ENCODE results near the gene TRPM1.
"Not testable (repeated sequence)": the region's sequence is repeated elsewhere in the genome, so short reads cannot be mapped to it uniquely, and the experiment has no call there.

The TRPM1 gene

DNA sequence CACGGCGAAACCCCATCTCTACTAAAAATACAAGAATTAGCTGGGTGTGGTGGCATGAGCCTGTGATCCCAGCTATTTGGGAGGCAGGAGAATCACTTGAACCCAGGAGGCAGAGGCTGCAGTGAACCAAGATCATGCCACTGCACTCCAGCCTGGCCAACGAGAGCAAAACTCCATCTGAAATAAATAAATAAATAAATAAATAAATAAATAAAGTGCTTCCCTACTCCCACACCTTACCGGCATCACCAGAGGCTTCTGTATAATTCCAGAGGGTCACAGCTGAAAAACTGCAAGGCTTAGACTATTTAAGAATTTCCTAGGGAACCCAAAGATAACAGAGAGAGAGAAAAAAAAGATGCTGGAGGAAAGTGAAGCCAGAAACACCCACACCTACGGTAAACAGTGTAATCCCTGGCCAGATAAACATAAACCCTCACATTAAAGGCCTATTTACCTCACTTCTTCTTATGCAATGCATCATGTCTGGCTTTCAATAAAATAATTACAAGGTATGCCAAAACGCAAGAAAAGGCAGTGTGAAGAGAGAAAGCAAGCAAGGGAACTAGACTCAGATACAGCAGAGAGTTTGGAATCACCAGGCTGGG lies 15.0 kb upstream of the TRPM1 start:
- no peak for DNase-seq

DNA sequence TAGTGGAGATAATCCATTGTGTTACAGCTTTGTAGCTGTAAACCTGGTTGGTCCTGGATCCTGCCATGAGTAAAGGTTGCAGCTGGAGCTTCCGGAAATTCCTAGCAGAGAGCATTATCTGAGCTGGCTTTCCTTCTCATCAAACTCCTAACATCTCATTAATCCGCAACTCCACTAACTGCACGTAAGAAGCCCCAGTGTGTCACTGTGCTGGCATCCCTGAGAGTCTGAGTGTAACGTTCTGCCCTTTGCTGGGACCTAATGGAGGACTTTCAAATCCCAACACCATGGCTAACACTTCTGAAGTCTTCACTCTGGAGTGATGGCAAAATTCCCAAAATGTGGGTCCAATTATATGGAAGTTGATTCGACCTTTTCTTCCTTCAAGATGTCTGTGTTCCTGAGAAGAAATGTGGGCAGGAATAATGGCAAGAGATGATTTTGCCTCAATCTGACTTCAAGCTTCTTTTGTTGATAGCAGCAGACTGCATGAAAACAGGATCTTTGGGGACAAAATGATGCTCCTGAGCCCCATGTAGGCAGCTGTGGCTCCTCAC lies 9.6 kb upstream of the TRPM1 start:
- DNase-seq: no peak

DNA sequence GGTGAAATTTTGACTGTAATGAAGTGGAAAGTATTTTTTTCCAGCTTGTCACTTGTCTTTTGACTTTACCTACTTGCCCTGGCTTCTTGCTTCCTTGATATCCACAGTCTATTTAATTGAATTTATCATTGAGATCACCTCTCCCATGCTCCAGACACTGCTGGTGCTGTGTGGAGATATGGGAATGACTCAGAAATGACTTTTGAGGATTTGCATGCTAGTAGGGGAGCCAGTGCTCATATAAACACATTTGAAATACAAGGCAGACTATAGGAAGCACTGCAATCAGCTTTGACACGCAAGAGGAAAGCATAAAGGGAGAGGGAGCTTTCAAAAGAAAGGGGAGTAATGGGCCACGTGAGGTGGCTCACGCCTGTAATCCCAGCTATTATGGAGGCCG lies 7.3 kb upstream of the TRPM1 start:
- no peak for DNase-seq

DNA sequence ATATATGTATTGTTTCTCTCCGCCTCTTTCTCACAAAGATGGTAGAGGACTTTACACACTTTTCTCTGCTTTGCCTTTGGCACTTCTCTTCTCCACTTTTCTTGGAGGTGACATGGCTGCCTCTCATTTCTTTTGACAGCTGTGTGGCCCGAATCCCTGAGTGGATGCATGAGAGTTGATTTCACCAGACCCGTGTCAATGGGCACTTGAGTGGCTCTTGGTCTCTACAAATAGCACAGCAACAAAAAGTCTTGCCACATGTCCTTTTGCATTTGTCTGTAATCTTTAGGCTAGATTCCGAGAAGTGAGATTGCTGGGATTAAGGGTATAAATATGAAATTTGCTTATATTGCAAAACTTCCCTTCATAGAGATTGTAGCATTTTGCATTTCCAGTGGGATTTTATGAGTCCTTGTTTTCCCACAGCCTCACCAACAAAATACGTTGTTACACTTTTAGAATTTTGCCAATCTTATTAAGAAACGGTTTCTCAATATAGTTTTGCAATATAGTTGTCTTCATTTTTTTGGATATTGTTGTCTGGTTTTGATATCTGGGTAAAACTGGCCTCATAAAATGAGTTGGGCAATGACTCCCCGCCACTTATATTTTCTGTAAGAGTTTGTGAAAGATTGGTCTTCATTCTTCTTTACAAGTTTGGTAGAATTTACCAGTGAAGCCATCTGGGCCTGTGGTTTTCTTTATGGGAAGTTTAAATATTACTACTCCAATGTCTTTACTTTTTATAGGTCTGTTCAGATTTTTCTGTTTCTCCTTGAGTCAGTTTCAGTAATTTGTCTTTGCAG lies 5.2 kb upstream of the TRPM1 start:
- DNase-seq: no peak

DNA sequence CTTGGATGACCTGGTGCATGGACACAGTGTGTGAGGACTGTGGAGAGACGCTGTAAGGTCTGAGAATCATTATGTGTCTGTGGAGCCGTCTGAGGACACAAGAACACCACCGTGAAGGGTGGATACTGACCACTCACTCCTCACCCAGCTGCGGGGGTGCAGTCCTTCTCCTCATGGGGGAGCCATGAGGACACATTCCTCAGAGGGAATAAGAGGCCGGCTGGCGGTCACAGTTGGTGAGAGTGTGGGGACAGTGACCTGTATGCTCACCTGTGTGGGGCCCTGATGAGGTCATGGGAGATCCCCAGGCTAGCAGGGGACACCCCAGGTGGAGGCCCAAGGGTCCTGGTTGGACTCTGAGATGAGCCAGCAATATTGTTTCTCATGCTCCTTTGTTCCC lies 2.5 kb upstream of the TRPM1 start:
- DNase-seq: no peak

DNA sequence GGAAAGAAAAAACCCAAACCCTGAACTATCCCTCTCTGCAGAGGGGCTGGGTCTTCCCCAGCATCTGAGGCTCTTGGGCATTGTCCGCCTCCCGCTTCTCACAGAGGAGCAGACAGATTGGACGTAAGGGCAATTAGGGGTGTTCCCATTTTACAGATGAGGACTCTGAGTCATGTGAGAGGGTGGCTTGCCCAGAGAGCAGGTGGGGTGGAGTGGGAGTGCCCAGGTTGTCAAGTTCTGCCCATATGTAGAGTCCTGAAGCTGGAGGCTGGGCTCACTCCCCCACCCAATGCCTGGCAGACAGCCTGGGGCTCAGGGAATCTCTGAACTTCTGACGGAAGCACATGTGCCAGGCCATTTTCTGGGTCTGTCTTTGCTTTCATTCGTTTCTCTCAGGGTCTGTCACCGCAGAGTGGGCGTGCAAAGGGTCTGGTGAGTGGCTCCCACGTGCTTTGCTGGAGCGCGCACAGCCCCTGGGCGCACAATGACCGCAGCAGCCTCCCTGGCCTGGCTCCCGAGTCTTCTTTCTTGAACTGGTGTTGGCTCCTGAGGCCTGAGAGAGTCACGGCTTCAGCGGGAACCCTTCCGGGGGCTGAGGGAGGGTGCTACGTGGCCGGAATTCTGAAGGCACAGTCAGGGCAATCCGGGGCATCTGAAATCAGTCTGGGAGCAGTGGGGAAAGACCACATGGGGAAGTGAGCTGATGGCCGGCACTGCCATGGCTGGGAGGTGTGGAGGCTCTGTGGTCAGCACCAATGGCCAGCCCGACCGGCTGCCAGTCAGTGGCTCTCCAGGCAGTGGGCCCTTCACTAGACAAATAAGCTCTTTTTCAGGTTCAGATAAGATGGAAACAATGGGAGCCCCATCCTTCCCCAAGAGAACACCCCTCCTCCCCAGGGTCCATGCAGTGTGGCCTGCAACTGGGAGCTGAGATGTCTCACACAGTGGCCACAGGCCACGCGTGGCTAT lies 1.1 kb upstream of the TRPM1 start:
- DNase-seq: no peak

DNA sequence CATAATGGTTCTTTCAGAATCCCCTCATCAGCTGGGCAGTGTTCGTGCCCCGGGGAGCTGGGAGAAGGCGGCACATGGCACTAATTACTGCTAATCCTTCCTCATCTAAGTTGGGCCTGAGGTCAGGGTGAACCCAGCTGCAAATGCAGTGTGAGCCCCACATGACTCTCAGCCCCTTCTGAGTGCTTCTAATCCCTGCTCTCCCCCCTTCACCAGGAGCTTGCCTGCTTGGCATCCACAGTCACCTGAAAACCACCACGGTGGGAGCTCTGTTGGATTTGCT lies 455 bp upstream of the TRPM1 start:
- no peak for DNase-seq

DNA sequence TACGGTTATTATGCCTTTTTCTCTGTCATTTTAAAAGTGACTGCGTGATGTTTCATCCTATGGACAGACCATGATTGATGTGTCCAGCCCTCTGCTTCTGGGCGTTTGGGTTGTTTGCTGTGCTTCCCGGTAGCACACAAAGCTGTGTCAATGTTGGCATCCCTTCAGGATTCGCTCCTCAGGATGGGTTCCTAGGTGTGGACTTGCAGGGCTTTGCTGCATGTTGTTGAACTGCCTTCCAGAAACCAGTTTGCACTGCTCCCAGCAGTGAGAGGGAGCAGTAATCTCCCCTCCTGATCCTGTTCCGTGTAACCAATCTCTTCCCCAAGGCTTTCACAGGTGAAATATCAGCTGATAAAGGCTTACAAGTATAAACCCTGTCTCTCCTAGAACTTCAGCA lies 787 bp downstream of the TRPM1 start:
- DNase-seq: no peak

DNA sequence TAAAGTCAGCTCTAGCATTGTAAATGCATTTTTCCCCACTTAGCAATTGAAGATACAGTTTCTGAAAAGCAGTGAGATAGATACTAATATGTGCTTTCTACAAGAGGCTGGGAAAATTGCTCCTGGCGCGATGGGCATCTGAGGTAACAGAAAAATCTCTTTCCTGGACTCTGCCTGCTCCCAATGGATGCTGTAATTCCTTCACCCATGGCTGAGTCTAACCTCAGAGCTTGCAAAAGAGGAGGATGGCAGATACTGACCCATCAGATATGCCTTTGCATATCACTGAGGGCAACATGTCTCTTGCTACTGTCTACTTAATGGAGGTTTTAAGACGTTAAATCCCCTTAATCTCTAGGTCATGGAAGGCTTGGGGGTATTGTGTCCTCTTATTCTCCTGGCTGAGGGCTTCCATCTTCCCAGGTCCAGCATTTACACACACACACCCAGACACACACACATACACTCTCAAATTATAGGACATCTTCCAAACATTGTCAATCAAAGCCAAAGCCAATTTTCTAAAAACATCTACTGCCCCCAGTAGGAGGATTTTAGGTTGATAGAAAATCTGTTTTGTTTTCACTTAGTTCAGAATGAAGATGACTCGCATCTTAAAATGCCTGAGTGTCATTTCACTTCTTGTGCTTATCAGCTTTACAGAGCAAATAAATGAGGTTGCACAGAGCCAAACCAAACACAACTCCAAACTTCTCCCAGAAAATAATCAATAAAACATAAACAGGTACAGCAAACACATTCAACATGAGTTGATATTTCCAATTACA lies 2.4 kb downstream of the TRPM1 start:
- DNase-seq: no peak

DNA sequence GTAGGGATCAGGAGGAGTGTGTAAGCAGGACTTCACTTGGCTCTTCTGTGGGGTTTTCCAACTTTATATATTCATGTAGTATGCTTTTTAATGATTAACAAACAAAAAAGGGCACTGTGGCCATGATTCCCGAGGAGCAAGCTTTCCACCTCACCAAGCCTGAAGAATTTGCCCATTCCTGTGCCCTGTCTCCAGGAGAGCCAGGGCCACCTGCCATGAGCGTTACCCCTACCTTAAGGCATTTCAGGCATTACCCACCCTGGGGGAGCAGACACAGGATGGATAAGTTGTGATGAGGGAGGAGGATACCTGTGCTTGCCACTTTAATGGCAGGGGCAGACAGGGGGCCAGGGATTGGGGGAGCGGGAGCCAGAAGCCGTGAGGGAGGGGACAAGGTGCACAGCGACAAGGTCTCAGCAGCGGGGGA lies 3.0 kb downstream of the TRPM1 start:
- no peak for DNase-seq

DNA sequence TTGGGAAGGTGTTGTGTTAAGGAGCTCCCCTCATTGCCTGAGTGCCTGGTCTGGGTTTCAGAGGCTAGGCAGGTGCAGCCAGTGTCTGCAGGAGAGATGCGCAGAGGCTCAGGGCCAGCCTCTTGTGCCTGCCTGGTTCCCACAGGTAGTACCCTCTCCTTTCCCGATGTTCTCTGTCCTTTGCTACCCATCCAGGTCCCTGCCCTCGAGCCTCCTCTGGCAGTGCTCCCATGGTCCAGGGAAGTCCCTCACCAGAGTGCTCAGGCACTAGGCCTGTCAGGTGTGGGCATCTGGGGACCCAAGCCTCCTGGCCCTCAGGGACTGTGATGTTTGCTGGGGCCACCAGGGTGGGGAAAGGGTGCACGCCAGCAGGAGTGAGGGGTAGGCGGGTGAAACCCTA lies 5.0 kb downstream of the TRPM1 start:
- no peak for DNase-seq

DNA sequence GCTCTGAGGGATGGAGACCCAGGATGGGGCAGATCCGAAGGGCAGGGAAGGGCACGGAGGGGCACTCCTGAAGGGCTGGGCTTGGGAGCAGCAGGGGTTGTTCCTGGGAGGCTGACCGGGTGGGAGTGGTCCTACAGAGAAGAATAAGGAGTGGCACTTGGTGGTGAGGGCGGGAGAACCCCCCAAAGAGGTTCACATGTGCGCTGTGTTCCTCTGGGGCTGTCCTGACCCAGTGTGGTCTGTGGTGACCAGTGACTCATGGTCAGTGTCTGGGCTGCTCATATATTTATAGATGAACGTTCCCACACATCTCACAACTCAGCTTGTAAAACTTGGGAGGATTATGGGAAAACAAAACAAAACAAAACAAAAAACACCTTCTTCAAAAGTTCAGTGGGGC lies 10.0 kb downstream of the TRPM1 start:
- DNase-seq: no peak

DNA sequence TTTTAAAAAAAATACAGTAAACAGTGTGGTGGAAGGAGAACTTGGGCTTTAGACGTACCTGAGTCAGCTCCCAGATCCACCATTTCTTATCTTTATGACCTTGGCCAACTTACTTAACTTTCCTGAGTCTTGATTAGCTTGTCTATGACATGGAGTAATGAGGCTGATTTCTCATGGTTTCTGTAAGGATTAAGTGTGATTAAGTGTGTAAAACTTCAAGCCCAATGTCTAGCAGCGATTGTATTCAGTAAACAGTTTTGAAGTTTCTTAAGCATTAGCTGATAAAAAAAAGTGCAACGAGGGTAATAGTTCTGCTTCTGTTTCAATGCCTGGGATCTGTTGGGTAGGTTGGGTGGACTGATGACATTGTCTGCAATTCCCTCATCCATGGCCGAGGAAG lies 10.8 kb downstream of the TRPM1 start:
- no peak for DNase-seq

DNA sequence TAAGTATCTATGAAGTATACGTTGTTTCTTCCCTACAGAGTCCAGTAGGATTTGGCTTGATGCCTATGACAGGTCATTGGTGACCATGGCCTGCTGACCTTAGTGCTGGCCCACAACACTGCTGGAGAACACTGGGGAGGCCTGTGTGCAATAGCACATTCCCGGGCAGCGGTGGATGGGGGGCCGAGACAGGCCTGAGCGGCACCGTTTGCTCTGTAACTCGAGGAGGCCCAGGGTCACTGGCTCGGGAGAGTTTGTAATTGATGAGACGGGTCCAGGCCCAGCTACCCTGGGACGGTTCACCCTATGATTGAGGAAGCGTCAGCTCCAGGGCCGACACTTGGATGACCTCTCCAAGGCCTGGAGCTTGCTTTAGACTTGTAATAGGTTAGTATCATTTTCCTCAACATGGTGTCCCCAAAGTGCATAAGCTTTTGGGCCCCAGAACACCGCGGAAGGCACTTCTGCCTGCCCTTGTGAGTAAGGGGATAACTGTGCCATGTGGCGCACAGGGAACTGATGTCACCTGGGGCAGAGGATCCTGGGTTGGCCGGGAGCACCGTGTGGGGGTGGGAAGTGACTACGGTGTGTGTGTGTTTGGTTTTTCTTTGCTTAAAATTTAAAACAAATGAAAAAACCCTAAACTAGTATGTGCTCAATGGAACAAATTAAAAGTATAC lies 12.0 kb downstream of the TRPM1 start:
- no peak for DNase-seq

DNA sequence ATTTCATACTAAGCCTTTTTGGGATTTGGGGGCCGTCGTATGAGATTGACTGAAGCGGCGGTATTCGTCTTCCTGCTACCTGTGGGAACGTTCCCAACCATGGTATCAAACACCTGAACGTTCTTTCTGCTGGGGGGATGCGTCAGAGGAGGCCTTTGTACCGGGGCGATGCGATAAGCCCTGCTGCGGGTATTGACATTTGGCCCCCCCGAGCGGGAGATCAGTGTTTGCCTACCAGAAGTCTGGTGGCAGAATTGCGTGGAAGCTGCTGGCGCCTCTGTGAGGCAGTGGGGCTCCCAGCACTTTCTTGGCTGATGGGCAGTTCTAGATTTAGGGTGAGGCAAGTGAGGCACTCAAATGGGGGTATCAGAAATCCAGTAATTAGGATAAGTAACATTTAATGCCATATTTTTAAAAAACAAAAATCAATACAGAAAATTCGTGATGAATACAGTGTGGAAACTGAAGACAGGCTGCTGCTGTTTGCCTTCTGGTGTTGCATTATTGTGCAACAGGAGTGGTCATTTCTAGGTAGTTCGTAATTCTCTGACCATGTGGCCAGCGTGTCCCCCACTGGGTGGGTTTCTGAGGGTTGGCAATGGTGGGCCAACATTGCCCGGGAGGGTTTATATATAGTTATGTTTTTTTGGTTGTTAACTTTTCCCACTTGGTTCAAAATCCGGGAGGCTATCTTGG lies 12.7 kb downstream of the TRPM1 start:
- DNase-seq: no peak

DNA sequence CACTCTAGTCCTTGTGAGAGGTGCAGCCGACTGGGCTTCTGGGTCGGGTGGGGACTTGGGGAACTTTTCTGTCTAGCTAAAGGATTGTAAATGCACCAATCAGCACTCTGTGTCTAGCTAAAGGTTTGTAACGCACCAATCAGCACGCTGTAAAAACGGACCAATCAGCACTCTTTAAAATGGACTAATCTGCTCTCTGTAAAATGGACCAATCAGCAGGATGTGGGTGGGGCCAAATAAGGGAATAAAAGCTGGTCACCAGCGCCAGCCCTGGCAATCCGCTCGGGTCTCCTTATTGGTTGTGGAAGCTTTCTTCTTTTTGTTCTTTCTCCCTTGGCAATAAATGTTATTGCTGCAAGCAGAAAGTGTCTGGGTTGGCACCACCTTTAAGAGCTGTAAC lies 13.5 kb downstream of the TRPM1 start:
- not testable (repeated sequence) for DNase-seq

DNA sequence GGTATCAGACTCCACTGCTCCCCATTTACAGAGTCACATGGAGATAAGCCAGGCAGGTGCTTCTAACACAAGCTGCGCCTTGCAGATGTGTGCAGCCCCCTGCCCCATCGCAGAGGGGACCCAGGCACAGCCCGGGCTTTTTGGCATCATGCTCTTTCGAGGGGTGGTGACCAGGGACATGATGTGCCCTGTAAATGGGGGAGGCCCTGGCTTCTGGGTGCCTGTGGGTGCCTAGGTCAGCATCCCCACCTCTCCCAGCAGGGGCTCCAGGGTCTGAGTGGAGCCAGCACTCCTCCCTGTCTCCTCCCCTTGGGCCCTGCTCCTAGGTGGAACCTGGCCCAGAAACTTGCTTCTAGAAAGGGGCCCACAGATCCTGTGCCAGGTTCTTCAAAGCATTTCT lies 15.2 kb downstream of the TRPM1 start:
- no peak for DNase-seq

DNA sequence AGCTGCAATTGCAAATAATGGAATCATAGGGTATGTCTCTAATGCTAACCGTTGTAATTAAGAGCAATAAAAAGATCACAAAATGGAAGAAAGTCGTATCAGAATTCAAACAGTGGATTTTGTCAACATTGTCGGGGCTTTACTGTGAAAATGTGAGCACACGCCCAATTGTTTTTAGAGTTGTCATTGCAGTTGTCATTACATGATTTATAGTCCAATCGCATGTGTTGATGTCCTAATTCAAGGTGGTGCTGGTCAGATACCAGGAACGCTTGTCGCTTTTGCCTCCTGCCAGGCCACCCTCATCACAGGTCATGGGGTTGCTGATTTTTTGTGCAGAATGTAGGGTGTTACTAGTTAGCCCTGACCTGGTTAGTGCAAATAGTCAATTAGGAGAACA lies 16.2 kb downstream of the TRPM1 start:
- no peak for DNase-seq

DNA sequence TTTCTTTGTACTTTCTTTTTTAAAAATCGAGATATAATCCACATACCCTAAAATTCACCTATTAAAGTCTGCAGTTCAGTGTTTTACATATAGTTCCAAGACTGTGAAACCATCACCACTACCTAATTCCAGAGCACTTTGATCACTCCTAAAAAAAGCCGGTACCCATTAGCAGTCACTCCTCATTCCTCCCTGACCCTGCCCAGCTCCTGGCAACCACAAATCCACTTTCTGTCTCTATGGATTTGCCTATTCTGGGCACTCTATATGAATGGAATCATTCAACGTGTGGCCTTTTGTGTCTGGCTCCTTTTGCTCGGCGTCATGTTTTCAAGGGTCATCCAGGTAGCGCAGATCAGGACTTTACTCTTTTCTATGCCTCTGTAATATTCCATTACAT lies 17.3 kb downstream of the TRPM1 start:
- no peak for DNase-seq

DNA sequence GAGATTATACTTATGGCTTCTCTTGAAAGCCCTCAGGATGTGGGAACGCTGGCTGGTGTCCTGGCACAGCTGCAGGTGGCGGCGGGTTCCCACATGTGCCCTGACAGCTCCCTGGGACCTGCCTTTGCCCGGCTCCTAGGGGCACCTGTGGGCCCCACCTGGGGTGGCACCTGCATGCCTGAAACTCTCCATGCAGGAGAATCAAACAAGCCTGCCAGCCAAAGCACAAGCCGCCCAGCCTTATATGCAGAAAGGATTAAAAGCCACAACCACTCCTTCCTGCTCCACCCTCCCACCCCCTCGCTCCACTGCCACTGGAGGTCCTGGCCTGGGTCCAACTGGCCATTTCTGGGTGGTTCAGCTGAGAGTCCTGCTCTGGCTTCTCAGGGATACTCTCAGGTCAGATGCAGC lies 18.1 kb downstream of the TRPM1 start:
- no peak for DNase-seq

DNA sequence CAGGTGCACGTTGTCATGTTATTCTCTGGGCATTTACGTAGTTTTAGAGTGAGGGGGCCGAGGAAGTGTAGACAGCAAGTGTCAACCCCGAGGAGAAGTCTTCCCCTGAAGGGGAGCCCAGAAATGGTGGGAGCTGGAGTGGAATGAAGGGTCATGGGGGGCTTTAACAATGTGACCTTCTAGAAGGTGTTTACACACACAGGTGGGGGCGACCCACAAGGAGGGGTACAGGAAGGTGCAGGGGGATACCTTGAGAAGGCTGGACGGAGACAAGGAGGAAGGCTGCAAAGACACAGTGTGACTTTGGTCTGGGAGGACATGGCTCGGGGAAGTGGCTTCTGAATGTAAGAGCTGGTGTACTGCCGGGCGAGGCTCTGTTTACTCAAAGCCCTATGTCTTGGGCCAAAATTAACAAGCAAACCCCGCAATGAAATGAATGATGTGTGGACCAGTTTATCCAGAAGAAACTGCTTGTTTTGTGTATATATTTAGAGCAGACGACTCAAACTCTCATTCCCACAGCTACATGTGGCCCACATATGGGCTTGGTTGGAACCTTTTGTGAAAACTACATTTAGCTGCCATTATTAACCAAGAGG lies 18.7 kb downstream of the TRPM1 start:
- no peak for DNase-seq

Measured in NCI-H526 treated with DMSO at 0.1 percent for 48 hours (cell line).